Measurements from ENCODE around the gene PGAP3.

The PGAP3 gene

GRCh38 chr17:39636927-39637736, 50.7 kb downstream of the PGAP3 start, which contains the start of gene STARD3:
Gene STARD3 (plus strand): TSS chr17:39637144. CDS start chr17:39653532, 16,388 bp downstream.
- H3K4me1 ChIP-seq (ENCODE audit: control insufficient read depth in 2 of 2, insufficient read depth in 2 of 2, low read length in 2 of 2) = peaks cover 46 to 57% of the 10 kb centered on the region in 2 donors
- H3K27me3 ChIP-seq (ENCODE audit: control insufficient read depth in 2 of 2, insufficient read depth in 2 of 2, low read length in 2 of 2) = no peaks in the 10 kb centered on the region
- H3K4me3 ChIP-seq (ENCODE audit: low read length in 2 of 2) = peak within 1 kb of the TSS; percentile 90 to 93
- H3K27ac ChIP-seq (ENCODE audit: low read depth in 2 of 2, low read length in 2 of 2) = peak within 1 kb of the TSS; percentile 80 to 87
- H3K9ac ChIP-seq (ENCODE audit: low read depth in 1 of 2, low read length in 2 of 2) = peak within 1 kb of the TSS; percentile 90 to 91
- peaks cover 22 to 24% of the 10 kb centered on the region in 2 donors for H3K36me3 ChIP-seq (ENCODE audit: control insufficient read depth in 2 of 2, insufficient read depth in 2 of 2, low read length in 2 of 2)
- H3K9me3 ChIP-seq (ENCODE audit: control insufficient read depth in 2 of 2, low read length in 2 of 2) = no peaks in the 10 kb centered on the region

- Histone ChIP-seq H3K9me3 (ENCODE audit: control insufficient read depth in 2 of 2, low read length in 2 of 2) (no peaks in the 10 kb centered on the region), H3K36me3 (ENCODE audit: control insufficient read depth in 2 of 2, insufficient read depth in 2 of 2, low read length in 2 of 2) (peaks cover 22 to 24% of the 10 kb centered on the region in 2 donors), H3K4me3 (ENCODE audit: low read length in 2 of 2) (peak overlapping the region; percentile 90 to 93), H3K27ac (ENCODE audit: low read depth in 2 of 2, low read length in 2 of 2) (peak overlapping the region; percentile 80 to 87), H3K9ac (ENCODE audit: low read depth in 1 of 2, low read length in 2 of 2) (peak overlapping the region; percentile 90 to 91), H3K27me3 (ENCODE audit: control insufficient read depth in 2 of 2, insufficient read depth in 2 of 2, low read length in 2 of 2) (no peaks in the 10 kb centered on the region), H3K4me1 (ENCODE audit: control insufficient read depth in 2 of 2, insufficient read depth in 2 of 2, low read length in 2 of 2) (peaks cover 51 to 62% of the 10 kb centered on the region in 2 donors)
These were observed 51.3 kb downstream of the PGAP3 start for GRCh38 chr17:39636587-39636926.

- H3K36me3 ChIP-seq (ENCODE audit: control insufficient read depth in 2 of 2, insufficient read depth in 2 of 2, low read length in 2 of 2) = peaks cover 19 to 24% of the 10 kb centered on the region in 2 donors
- H3K27me3 ChIP-seq (ENCODE audit: control insufficient read depth in 2 of 2, insufficient read depth in 2 of 2, low read length in 2 of 2) = no peaks in the 10 kb centered on the region
- H3K9ac ChIP-seq (ENCODE audit: low read depth in 1 of 2, low read length in 2 of 2) = peak overlapping the region in 1 of 2 donors; percentile 91
- no peak overlapping the region for H3K4me3 ChIP-seq (ENCODE audit: low read length in 2 of 2)
- peaks cover 57 to 70% of the 10 kb centered on the region in 2 donors for H3K4me1 ChIP-seq (ENCODE audit: control insufficient read depth in 2 of 2, insufficient read depth in 2 of 2, low read length in 2 of 2)
- H3K9me3 ChIP-seq (ENCODE audit: control insufficient read depth in 2 of 2, low read length in 2 of 2) = no peaks in the 10 kb centered on the region
- H3K27ac ChIP-seq (ENCODE audit: low read depth in 2 of 2, low read length in 2 of 2) = peak overlapping the region in 1 of 2 donors; percentile 80
These were observed 52.2 kb downstream of the PGAP3 start for GRCh38 chr17:39635614-39636176.

GRCh38 chr17:39634384-39634871, 53.4 kb downstream of the PGAP3 start:
- Histone ChIP-seq H3K27me3 (ENCODE audit: control insufficient read depth in 2 of 2, insufficient read depth in 2 of 2, low read length in 2 of 2) (no peaks in the 10 kb centered on the region), H3K9ac (ENCODE audit: low read depth in 1 of 2, low read length in 2 of 2) (peak overlapping the region; percentile 41 to 77), H3K4me3 (ENCODE audit: low read length in 2 of 2) (no peak overlapping the region), H3K27ac (ENCODE audit: low read depth in 2 of 2, low read length in 2 of 2) (peak overlapping the region; percentile 82 to 99), H3K4me1 (ENCODE audit: control insufficient read depth in 2 of 2, insufficient read depth in 2 of 2, low read length in 2 of 2) (peaks cover 59 to 72% of the 10 kb centered on the region in 2 donors), H3K36me3 (ENCODE audit: control insufficient read depth in 2 of 2, insufficient read depth in 2 of 2, low read length in 2 of 2) (peaks cover 14 to 19% of the 10 kb centered on the region in 2 donors), H3K9me3 (ENCODE audit: control insufficient read depth in 2 of 2, low read length in 2 of 2) (no peaks in the 10 kb centered on the region)

- no peaks in the 10 kb centered on the region for H3K27me3 ChIP-seq (ENCODE audit: control insufficient read depth in 2 of 2, insufficient read depth in 2 of 2, low read length in 2 of 2)
- peaks cover 12 to 19% of the 10 kb centered on the region in 2 donors for H3K36me3 ChIP-seq (ENCODE audit: control insufficient read depth in 2 of 2, insufficient read depth in 2 of 2, low read length in 2 of 2)
- H3K9ac ChIP-seq (ENCODE audit: low read depth in 1 of 2, low read length in 2 of 2) = peak overlapping the region; percentile 70 to 77
- peak overlapping the region; percentile 48 to 49 for H3K4me3 ChIP-seq (ENCODE audit: low read length in 2 of 2)
- no peaks in the 10 kb centered on the region for H3K9me3 ChIP-seq (ENCODE audit: control insufficient read depth in 2 of 2, low read length in 2 of 2)
- H3K27ac ChIP-seq (ENCODE audit: low read depth in 2 of 2, low read length in 2 of 2) = peak overlapping the region; percentile 82 to 99
- H3K4me1 ChIP-seq (ENCODE audit: control insufficient read depth in 2 of 2, insufficient read depth in 2 of 2, low read length in 2 of 2) = peaks cover 60 to 75% of the 10 kb centered on the region in 2 donors
These were observed 54.2 kb downstream of the PGAP3 start for GRCh38 chr17:39633570-39634183.

- Histone ChIP-seq H3K9me3 (ENCODE audit: control insufficient read depth in 2 of 2, low read length in 2 of 2) (no peaks in the 10 kb centered on the region), H3K27me3 (ENCODE audit: control insufficient read depth in 2 of 2, insufficient read depth in 2 of 2, low read length in 2 of 2) (peaks cover 0 to 3% of the 10 kb centered on the region in 2 donors), H3K27ac (ENCODE audit: low read depth in 2 of 2, low read length in 2 of 2) (peak overlapping the region; percentile 98 to 99), H3K4me1 (ENCODE audit: control insufficient read depth in 2 of 2, insufficient read depth in 2 of 2, low read length in 2 of 2) (peaks cover 53 to 66% of the 10 kb centered on the region in 2 donors), H3K36me3 (ENCODE audit: control insufficient read depth in 2 of 2, insufficient read depth in 2 of 2, low read length in 2 of 2) (peaks cover 8 to 10% of the 10 kb centered on the region in 2 donors), H3K9ac (ENCODE audit: low read depth in 1 of 2, low read length in 2 of 2) (peak overlapping the region; percentile 69 to 84), H3K4me3 (ENCODE audit: low read length in 2 of 2) (peak overlapping the region; percentile 28 to 59)
These were observed 55.5 kb downstream of the PGAP3 start for GRCh38 chr17:39632153-39632941.

- no peaks in the 10 kb centered on the region for H3K9me3 ChIP-seq (ENCODE audit: control insufficient read depth in 2 of 2, low read length in 2 of 2)
- peak overlapping the region; percentile 28 to 59 for H3K4me3 ChIP-seq (ENCODE audit: low read length in 2 of 2)
- H3K27me3 ChIP-seq (ENCODE audit: control insufficient read depth in 2 of 2, insufficient read depth in 2 of 2, low read length in 2 of 2) = peaks cover 0 to 3% of the 10 kb centered on the region in 2 donors
- H3K4me1 ChIP-seq (ENCODE audit: control insufficient read depth in 2 of 2, insufficient read depth in 2 of 2, low read length in 2 of 2) = peaks cover 49 to 66% of the 10 kb centered on the region in 2 donors
- peaks cover 8 to 10% of the 10 kb centered on the region in 2 donors for H3K36me3 ChIP-seq (ENCODE audit: control insufficient read depth in 2 of 2, insufficient read depth in 2 of 2, low read length in 2 of 2)
- peak overlapping the region; percentile 98 to 99 for H3K27ac ChIP-seq (ENCODE audit: low read depth in 2 of 2, low read length in 2 of 2)
- H3K9ac ChIP-seq (ENCODE audit: low read depth in 1 of 2, low read length in 2 of 2) = peak overlapping the region; percentile 69 to 84
These were observed 56.5 kb downstream of the PGAP3 start for GRCh38 chr17:39631403-39631802.

- H3K4me1 ChIP-seq (ENCODE audit: control insufficient read depth in 2 of 2, insufficient read depth in 2 of 2, low read length in 2 of 2) = peaks cover 56 to 69% of the 10 kb centered on the region in 2 donors
- peak overlapping the region; percentile 61 to 62 for H3K4me3 ChIP-seq (ENCODE audit: low read length in 2 of 2)
- peak overlapping the region; percentile 84 to 99 for H3K9ac ChIP-seq (ENCODE audit: low read depth in 1 of 2, low read length in 2 of 2)
- H3K36me3 ChIP-seq (ENCODE audit: control insufficient read depth in 2 of 2, insufficient read depth in 2 of 2, low read length in 2 of 2) = peaks cover 3 to 4% of the 10 kb centered on the region in 2 donors
- peak overlapping the region; percentile 98 to 99 for H3K27ac ChIP-seq (ENCODE audit: low read depth in 2 of 2, low read length in 2 of 2)
- peaks cover 0 to 10% of the 10 kb centered on the region in 2 donors for H3K27me3 ChIP-seq (ENCODE audit: control insufficient read depth in 2 of 2, insufficient read depth in 2 of 2, low read length in 2 of 2)
- no peaks in the 10 kb centered on the region for H3K9me3 ChIP-seq (ENCODE audit: control insufficient read depth in 2 of 2, low read length in 2 of 2)
These were observed 58.0 kb downstream of the PGAP3 start for GRCh38 chr17:39629898-39630297.

GRCh38 chr17:39629494-39629880, 58.4 kb downstream of the PGAP3 start:
- peak overlapping the region; percentile 61 to 62 for H3K4me3 ChIP-seq (ENCODE audit: low read length in 2 of 2)
- peaks cover 56 to 70% of the 10 kb centered on the region in 2 donors for H3K4me1 ChIP-seq (ENCODE audit: control insufficient read depth in 2 of 2, insufficient read depth in 2 of 2, low read length in 2 of 2)
- H3K36me3 ChIP-seq (ENCODE audit: control insufficient read depth in 2 of 2, insufficient read depth in 2 of 2, low read length in 2 of 2) = peaks cover under 1 to 3% of the 10 kb centered on the region in 2 donors
- peak overlapping the region; percentile 98 to 99 for H3K27ac ChIP-seq (ENCODE audit: low read depth in 2 of 2, low read length in 2 of 2)
- peak overlapping the region; percentile 84 to 99 for H3K9ac ChIP-seq (ENCODE audit: low read depth in 1 of 2, low read length in 2 of 2)
- no peaks in the 10 kb centered on the region for H3K9me3 ChIP-seq (ENCODE audit: control insufficient read depth in 2 of 2, low read length in 2 of 2)
- H3K27me3 ChIP-seq (ENCODE audit: control insufficient read depth in 2 of 2, insufficient read depth in 2 of 2, low read length in 2 of 2) = peaks cover 0 to 10% of the 10 kb centered on the region in 2 donors

All from mucosa of rectum (tissue), 2 donors.